SKM-1 treated with dmso at 0.1 percent for 144 hours (cell line): ENCODE results near the gene CSE1L.
A peak's percentile ranks its signal among the peaks of the same experiment; 100 is the strongest.
"Not testable (repeated sequence)": the region's sequence is repeated elsewhere in the genome, so short reads cannot be mapped to it uniquely, and the experiment has no call there.

ENCODE experiments used
- DNase-seq: peaks from one replicate; lab custom pipeline; 2025; ENCODE audit not compliant: unreplicated experiment; lab: John Stamatoyannopoulos, UW

Gene CSE1L

GRCh38 chr20:49046087-49046900 is at the start of gene CSE1L:
Gene CSE1L (plus strand): TSS chr20:49046312. CDS start chr20:49058464, 12,152 bp downstream.
- DNase-seq, result peak; percentile 95

- DNase-seq, result no peak
These were observed 45.9 kb upstream of the CSE1L start for GRCh38 chr20:48999890-49000870.

GRCh38 chr20:49001741-49002140 is 44.4 kb upstream of the CSE1L start:
- no peak for DNase-seq

GRCh38 chr20:49006446-49006980 is 39.6 kb upstream of the CSE1L start:
- no peak for DNase-seq

GRCh38 chr20:49009899-49010631 is 36.0 kb upstream of the CSE1L start:
- no peak for DNase-seq

- no peak for DNase-seq
These were observed 21.9 kb upstream of the CSE1L start for GRCh38 chr20:49024220-49024619.

- not testable (repeated sequence) for DNase-seq
These were observed 17.9 kb upstream of the CSE1L start for GRCh38 chr20:49028177-49028576.

GRCh38 chr20:49028684-49029083 is 17.4 kb upstream of the CSE1L start:
- DNase-seq, result no peak

GRCh38 chr20:49029203-49029602 is 16.9 kb upstream of the CSE1L start:
- DNase-seq, result no peak

GRCh38 chr20:49030954-49031619 is 15.0 kb upstream of the CSE1L start:
- no peak for DNase-seq

- no peak for DNase-seq
These were observed 13.7 kb upstream of the CSE1L start for GRCh38 chr20:49032455-49032854.

- no peak for DNase-seq
These were observed 11.9 kb upstream of the CSE1L start for GRCh38 chr20:49034070-49034732.

GRCh38 chr20:49037962-49038387 is 8.1 kb upstream of the CSE1L start:
- peak; percentile 87 for DNase-seq

GRCh38 chr20:49039854-49040253 is 6.3 kb upstream of the CSE1L start:
- no peak for DNase-seq

GRCh38 chr20:49043000-49043399 is 3.1 kb upstream of the CSE1L start:
- no peak for DNase-seq

- peak; percentile 25 for DNase-seq
These were observed 549 bp upstream of the CSE1L start for GRCh38 chr20:49045440-49046086.

- no peak for DNase-seq
These were observed 6.2 kb downstream of the CSE1L start for GRCh38 chr20:49052334-49052733.

- no peak for DNase-seq
These were observed 8.0 kb downstream of the CSE1L start for GRCh38 chr20:49054056-49054643.

- no peak for DNase-seq
These were observed 17.2 kb downstream of the CSE1L start for GRCh38 chr20:49063279-49063678.
